Activated CD4-positive, alpha-beta T cell treated with anti-CD3 and anti-CD28 coated beads, Interleukin-2, amount 50 U/mL, for 1 hour (primary cell): Measurements from ENCODE around the gene THAP4.
A peak's percentile ranks its signal among the peaks of the same experiment; 100 is the strongest.

Experiments used
- DNase-seq: peaks from one replicate; pipeline ENCODE4 v3.0.0-alpha.2; 2020

The THAP4 gene

GRCh38 chr2:241542278-241542605 is 94.7 kb downstream of the THAP4 start:
- no peak for DNase-seq

- no peak for DNase-seq
These were observed 95.2 kb downstream of the THAP4 start for GRCh38 chr2:241541564-241542277.

- DNase-seq = peak; percentile 61
These were observed 96.0 kb downstream of the THAP4 start for GRCh38 chr2:241540771-241541561.

GRCh38 chr2:241540401-241540770 is 96.6 kb downstream of the THAP4 start:
- DNase-seq = no peak

- no peak for DNase-seq
These were observed 97.2 kb downstream of the THAP4 start for GRCh38 chr2:241539616-241540374.

- no peak for DNase-seq
These were observed 97.9 kb downstream of the THAP4 start for GRCh38 chr2:241538838-241539615.

GRCh38 chr2:241535871-241536655 is 100.9 kb downstream of the THAP4 start:
- DNase-seq = no peak

GRCh38 chr2:241534701-241535375 is 102.1 kb downstream of the THAP4 start:
- no peak for DNase-seq
